VCaP (cell line): ENCODE measurements around the gene PDXDC1.
A peak's percentile ranks its signal among the peaks of the same experiment; 100 is the strongest.

ENCODE experiments used
- H3K27ac ChIP-seq: fragments of 450-650 bp; 2 replicates; pipeline ENCODE4 v1.5.1; 2017
- TF ChIP-seq, protein P1 (sequence below): fragments of 450-650 bp; conservative IDR thresholded peaks from 2 replicates; pipeline ENCODE4 v1.5.1; 2017; ENCODE audit warnings: mild to moderate bottlenecking, moderate library complexity

Gene PDXDC1

GRCh38 chr16:15034266-15035162, 59.7 kb downstream of the PDXDC1 start:
- TF ChIP-seq, protein P1, sequence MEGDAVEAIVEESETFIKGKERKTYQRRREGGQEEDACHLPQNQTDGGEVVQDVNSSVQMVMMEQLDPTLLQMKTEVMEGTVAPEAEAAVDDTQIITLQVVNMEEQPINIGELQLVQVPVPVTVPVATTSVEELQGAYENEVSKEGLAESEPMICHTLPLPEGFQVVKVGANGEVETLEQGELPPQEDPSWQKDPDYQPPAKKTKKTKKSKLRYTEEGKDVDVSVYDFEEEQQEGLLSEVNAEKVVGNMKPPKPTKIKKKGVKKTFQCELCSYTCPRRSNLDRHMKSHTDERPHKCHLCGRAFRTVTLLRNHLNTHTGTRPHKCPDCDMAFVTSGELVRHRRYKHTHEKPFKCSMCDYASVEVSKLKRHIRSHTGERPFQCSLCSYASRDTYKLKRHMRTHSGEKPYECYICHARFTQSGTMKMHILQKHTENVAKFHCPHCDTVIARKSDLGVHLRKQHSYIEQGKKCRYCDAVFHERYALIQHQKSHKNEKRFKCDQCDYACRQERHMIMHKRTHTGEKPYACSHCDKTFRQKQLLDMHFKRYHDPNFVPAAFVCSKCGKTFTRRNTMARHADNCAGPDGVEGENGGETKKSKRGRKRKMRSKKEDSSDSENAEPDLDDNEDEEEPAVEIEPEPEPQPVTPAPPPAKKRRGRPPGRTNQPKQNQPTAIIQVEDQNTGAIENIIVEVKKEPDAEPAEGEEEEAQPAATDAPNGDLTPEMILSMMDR, result no peak
- H3K27ac ChIP-seq, result no peak overlapping the region

GRCh38 chr16:15035163-15035729, 60.4 kb downstream of the PDXDC1 start:
- H3K27ac ChIP-seq, result no peak overlapping the region
- TF ChIP-seq, protein P1, result no peak

- H3K27ac ChIP-seq, result no peak overlapping the region
- TF ChIP-seq, protein P1, result no peak
Measured at GRCh38 chr16:15037003-15037402, 62.2 kb downstream of the PDXDC1 start.

DNA sequence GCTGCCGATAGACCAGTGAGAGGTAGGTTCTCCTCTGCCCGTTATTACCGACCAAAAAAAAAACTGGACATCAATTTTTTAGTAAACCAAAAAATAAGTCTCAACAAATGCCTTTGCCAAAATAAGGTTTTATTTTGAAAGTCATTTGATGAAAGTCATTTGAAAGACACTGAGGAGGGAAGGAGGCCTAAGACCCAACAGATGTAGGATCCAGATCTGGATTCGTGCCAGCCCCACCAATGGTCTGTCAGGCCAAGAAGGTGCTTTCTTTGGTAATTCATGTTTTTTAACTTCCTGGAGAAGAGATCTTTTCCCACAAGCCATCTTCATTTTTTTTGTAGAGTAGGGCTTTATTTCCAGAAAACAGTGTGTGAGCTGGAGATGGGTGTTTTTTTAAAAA, 62.9 kb downstream of the PDXDC1 start:
- TF ChIP-seq, protein P1, result no peak
- H3K27ac ChIP-seq, result no peak overlapping the region

GRCh38 chr16:15038689-15039088, 63.9 kb downstream of the PDXDC1 start:
- TF ChIP-seq, protein P1, result no peak
- H3K27ac ChIP-seq, result no peak overlapping the region

DNA sequence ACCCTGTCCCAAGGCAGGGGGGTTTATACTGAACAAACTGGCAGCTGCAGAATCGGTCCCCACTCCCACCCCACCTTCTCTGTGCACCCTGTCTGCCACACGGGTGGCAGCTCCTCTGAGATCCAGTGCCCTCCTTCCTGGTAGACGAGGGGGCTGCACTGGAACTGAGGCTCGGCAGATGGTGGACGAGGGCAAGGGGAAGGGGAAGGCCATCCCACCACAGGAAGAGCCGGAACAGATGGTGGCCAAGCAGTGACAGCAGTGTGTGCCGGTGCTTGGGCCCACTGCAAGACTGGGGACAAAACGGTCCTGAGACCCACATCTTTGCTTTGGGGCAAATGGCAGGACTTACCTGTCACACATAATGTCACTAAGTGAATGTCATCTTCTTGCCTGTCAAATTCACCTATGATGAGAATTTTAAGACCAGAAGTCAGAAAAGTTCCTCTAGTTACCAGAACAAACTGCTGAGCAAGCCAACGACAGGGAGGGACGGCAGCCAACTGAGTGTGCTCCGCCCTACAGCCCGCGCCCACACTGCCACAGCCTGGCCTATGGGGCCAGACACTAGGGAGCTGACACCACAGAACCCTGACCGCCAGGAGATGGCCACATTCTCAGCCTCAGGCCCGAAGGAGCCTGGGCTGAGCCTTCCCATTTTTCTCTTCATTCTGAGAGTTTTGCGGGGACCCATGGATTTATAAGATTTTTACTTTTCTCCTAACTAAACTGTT, 66.6 kb downstream of the PDXDC1 start:
- no peak overlapping the region for H3K27ac ChIP-seq
- TF ChIP-seq, protein P1, result 0 out of 2 replicates have a peak, but pooled peaks have one; percentile 19

DNA sequence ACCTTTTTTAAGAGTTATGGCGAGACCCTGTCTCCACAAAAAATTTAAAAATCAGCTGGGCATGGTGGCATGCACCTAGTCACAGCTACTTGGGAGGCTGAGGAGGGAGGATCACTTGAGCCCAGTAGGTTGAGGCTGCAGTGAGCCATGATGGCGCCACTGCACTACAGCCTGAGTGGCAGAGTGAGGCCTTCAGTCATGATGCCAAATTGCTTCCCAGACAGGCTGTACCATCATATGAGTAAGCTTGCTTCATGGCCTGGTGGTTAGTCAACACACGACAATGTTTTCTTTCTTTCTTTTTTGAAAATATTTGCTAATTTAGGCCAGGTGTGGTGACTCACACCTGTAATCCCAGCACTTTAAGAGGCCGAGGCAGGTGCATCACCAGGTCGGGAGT, 68.5 kb downstream of the PDXDC1 start:
- TF ChIP-seq, protein P1, result no peak
- H3K27ac ChIP-seq, result no peak overlapping the region
